Measurements from ENCODE around the gene C1orf35.

The C1orf35 gene

GRCh38 chr1:228077565-228078330, 25.4 kb downstream of the C1orf35 start:
- H3K9me3 Mint-ChIP-seq = no peaks in the 10 kb centered on the region
- no peak for ATAC-seq (ENCODE audit: low read depth)
- H3K27ac Mint-ChIP-seq = no peak overlapping the region
- peaks cover 24% of the 10 kb centered on the region for H3K4me1 Mint-ChIP-seq
- no peak overlapping the region for H3K4me3 Mint-ChIP-seq
- no peaks in the 10 kb centered on the region for H3K36me3 Mint-ChIP-seq
- H3K27me3 Mint-ChIP-seq = no peaks in the 10 kb centered on the region
- DNase-seq (ENCODE audit: low spot score in 2 of 2) = no peak

- Mint-ChIP-seq H3K9me3 (no peaks in the 10 kb centered on the region), H3K36me3 (no peaks in the 10 kb centered on the region), H3K4me1 (peaks cover 28% of the 10 kb centered on the region), H3K4me3 (no peak overlapping the region), H3K27me3 (no peaks in the 10 kb centered on the region), H3K27ac (no peak overlapping the region)
- DNase-seq (ENCODE audit: low spot score in 2 of 2) (no peak), ATAC-seq (ENCODE audit: low read depth) (no peak)
These were observed 26.2 kb downstream of the C1orf35 start for GRCh38 chr1:228076796-228077430.

GRCh38 chr1:228075801-228076271, 27.3 kb downstream of the C1orf35 start:
- Mint-ChIP-seq H3K4me1 (peaks cover 33% of the 10 kb centered on the region), H3K27ac (no peak overlapping the region), H3K9me3 (no peaks in the 10 kb centered on the region), H3K36me3 (no peaks in the 10 kb centered on the region), H3K4me3 (no peak overlapping the region), H3K27me3 (peaks cover 3% of the 10 kb centered on the region)
- ATAC-seq (ENCODE audit: low read depth) (no peak), DNase-seq (ENCODE audit: low spot score in 2 of 2) (no peak)

GRCh38 chr1:228074954-228075730, 28.0 kb downstream of the C1orf35 start:
- no peaks in the 10 kb centered on the region for H3K9me3 Mint-ChIP-seq
- no peak overlapping the region for H3K4me3 Mint-ChIP-seq
- H3K27me3 Mint-ChIP-seq = peaks cover 6% of the 10 kb centered on the region
- no peak overlapping the region for H3K27ac Mint-ChIP-seq
- H3K36me3 Mint-ChIP-seq = no peaks in the 10 kb centered on the region
- no peak for DNase-seq (ENCODE audit: low spot score in 2 of 2)
- no peak for ATAC-seq (ENCODE audit: low read depth)
- peaks cover 34% of the 10 kb centered on the region for H3K4me1 Mint-ChIP-seq

GRCh38 chr1:228073857-228074545, 29.1 kb downstream of the C1orf35 start:
- H3K36me3 Mint-ChIP-seq = no peaks in the 10 kb centered on the region
- no peak for DNase-seq (ENCODE audit: low spot score in 2 of 2)
- H3K27me3 Mint-ChIP-seq = peaks cover 11% of the 10 kb centered on the region
- H3K9me3 Mint-ChIP-seq = no peaks in the 10 kb centered on the region
- H3K4me1 Mint-ChIP-seq = peaks cover 34% of the 10 kb centered on the region
- no peak for ATAC-seq (ENCODE audit: low read depth)
- no peak overlapping the region for H3K4me3 Mint-ChIP-seq
- no peak overlapping the region for H3K27ac Mint-ChIP-seq

GRCh38 chr1:228073061-228073856, 29.9 kb downstream of the C1orf35 start:
- H3K9me3 Mint-ChIP-seq = no peaks in the 10 kb centered on the region
- no peak overlapping the region for H3K4me3 Mint-ChIP-seq
- ATAC-seq (ENCODE audit: low read depth) (no peak), DNase-seq (ENCODE audit: low spot score in 2 of 2) (no peak)
- H3K27ac Mint-ChIP-seq = no peak overlapping the region
- H3K27me3 Mint-ChIP-seq = peaks cover 16% of the 10 kb centered on the region
- H3K4me1 Mint-ChIP-seq = peaks cover 33% of the 10 kb centered on the region
- H3K36me3 Mint-ChIP-seq = no peaks in the 10 kb centered on the region

- no peak for ATAC-seq (ENCODE audit: low read depth)
- Mint-ChIP-seq H3K36me3 (no peaks in the 10 kb centered on the region), H3K27me3 (peaks cover 19% of the 10 kb centered on the region), H3K9me3 (no peaks in the 10 kb centered on the region), H3K4me3 (no peak overlapping the region), H3K27ac (no peak overlapping the region), H3K4me1 (peaks cover 33% of the 10 kb centered on the region)
- no peak for DNase-seq (ENCODE audit: low spot score in 2 of 2)
These were observed 30.5 kb downstream of the C1orf35 start for GRCh38 chr1:228072658-228073043.

GRCh38 chr1:228071839-228072657, 31.1 kb downstream of the C1orf35 start:
- no peak overlapping the region for H3K27ac Mint-ChIP-seq
- no peak overlapping the region for H3K4me3 Mint-ChIP-seq
- H3K9me3 Mint-ChIP-seq = no peaks in the 10 kb centered on the region
- DNase-seq (ENCODE audit: low spot score in 2 of 2) (no peak), ATAC-seq (ENCODE audit: low read depth) (no peak)
- no peaks in the 10 kb centered on the region for H3K36me3 Mint-ChIP-seq
- peaks cover 23% of the 10 kb centered on the region for H3K27me3 Mint-ChIP-seq
- H3K4me1 Mint-ChIP-seq = peaks cover 30% of the 10 kb centered on the region

- DNase-seq (ENCODE audit: low spot score in 2 of 2) (no peak), ATAC-seq (ENCODE audit: low read depth) (no peak)
- Mint-ChIP-seq H3K9me3 (no peaks in the 10 kb centered on the region), H3K4me3 (no peak overlapping the region), H3K27ac (no peak overlapping the region), H3K4me1 (peaks cover 30% of the 10 kb centered on the region), H3K27me3 (peaks cover 28% of the 10 kb centered on the region), H3K36me3 (no peaks in the 10 kb centered on the region)
These were observed 32.3 kb downstream of the C1orf35 start for GRCh38 chr1:228070851-228071250.

GRCh38 chr1:228070173-228070572, 33.0 kb downstream of the C1orf35 start:
- H3K27ac Mint-ChIP-seq = no peak overlapping the region
- peaks cover 28% of the 10 kb centered on the region for H3K27me3 Mint-ChIP-seq
- no peaks in the 10 kb centered on the region for H3K9me3 Mint-ChIP-seq
- no peak for DNase-seq (ENCODE audit: low spot score in 2 of 2)
- no peak overlapping the region for H3K4me3 Mint-ChIP-seq
- H3K4me1 Mint-ChIP-seq = peaks cover 30% of the 10 kb centered on the region
- H3K36me3 Mint-ChIP-seq = no peaks in the 10 kb centered on the region
- ATAC-seq (ENCODE audit: low read depth) = no peak

- DNase-seq (ENCODE audit: low spot score in 2 of 2) = no peak
- no peak overlapping the region for H3K4me3 Mint-ChIP-seq
- H3K27me3 Mint-ChIP-seq = peaks cover 28% of the 10 kb centered on the region
These were observed 34.8 kb downstream of the C1orf35 start for GRCh38 chr1:228068359-228068758.

GRCh38 chr1:228066891-228067654, 36.1 kb downstream of the C1orf35 start:
- Mint-ChIP-seq H3K9me3 (no peaks in the 10 kb centered on the region), H3K4me3 (no peak overlapping the region), H3K27ac (no peak overlapping the region), H3K36me3 (no peaks in the 10 kb centered on the region), H3K27me3 (peaks cover 33% of the 10 kb centered on the region), H3K4me1 (peaks cover 16% of the 10 kb centered on the region)
- DNase-seq (ENCODE audit: low spot score in 2 of 2) (no peak), ATAC-seq (ENCODE audit: low read depth) (no peak)

More at GRCh38 chr1:228068359-228068758, 34.8 kb downstream of the C1orf35 start:
- Mint-ChIP-seq H3K4me1 (peaks cover 23% of the 10 kb centered on the region), H3K27ac (no peak overlapping the region), H3K36me3 (no peaks in the 10 kb centered on the region), H3K9me3 (no peaks in the 10 kb centered on the region)
- ATAC-seq (ENCODE audit: low read depth) = no peak

Data from memory B cell (primary cell).